Activated effector memory CD4-positive, alpha-beta T cell treated with Interleukin-2 at 50 U/mL for 16 hours (primary cell): Measurements from ENCODE around the gene ADAMTS14.
"Not testable (repeated sequence)": the region's sequence is repeated elsewhere in the genome, so short reads cannot be mapped to it uniquely, and the experiment has no call there.

Experiments used
- DNase-seq: peaks from one replicate; pipeline ENCODE4 v3.0.0-alpha.2; 2020

ADAMTS14 gene

GRCh38 chr10:70672165-70673042, at the start of gene ADAMTS14:
TSS of gene ADAMTS14 (plus strand) at chr10:70672506. CDS start at chr10:70672803, 297 bp downstream.
- no peak for DNase-seq

- no peak for DNase-seq
Measured at GRCh38 chr10:70622541-70622940, 49.8 kb upstream of the ADAMTS14 start.

- no peak for DNase-seq
Measured at GRCh38 chr10:70622981-70623844, 49.1 kb upstream of the ADAMTS14 start.

- DNase-seq: no peak
Measured at GRCh38 chr10:70626056-70626455, 46.2 kb upstream of the ADAMTS14 start.

- DNase-seq: no peak
Measured at GRCh38 chr10:70629338-70629737, 43.0 kb upstream of the ADAMTS14 start.

- DNase-seq: not testable (repeated sequence)
Measured at GRCh38 chr10:70631735-70632134, 40.6 kb upstream of the ADAMTS14 start.

GRCh38 chr10:70634011-70634410, 38.3 kb upstream of the ADAMTS14 start:
- DNase-seq: no peak

GRCh38 chr10:70634515-70634914, 37.8 kb upstream of the ADAMTS14 start:
- not testable (repeated sequence) for DNase-seq

- DNase-seq: not testable (repeated sequence)
Measured at GRCh38 chr10:70639640-70640383, 32.5 kb upstream of the ADAMTS14 start.

- DNase-seq: not testable (repeated sequence)
Measured at GRCh38 chr10:70643272-70643671, 29.0 kb upstream of the ADAMTS14 start.

- not testable (repeated sequence) for DNase-seq
Measured at GRCh38 chr10:70644959-70645358, 27.3 kb upstream of the ADAMTS14 start.

GRCh38 chr10:70647086-70647485, 25.2 kb upstream of the ADAMTS14 start:
- DNase-seq: no peak

- DNase-seq: no peak
Measured at GRCh38 chr10:70648427-70648826, 23.9 kb upstream of the ADAMTS14 start.

- no peak for DNase-seq
Measured at GRCh38 chr10:70649526-70649925, 22.8 kb upstream of the ADAMTS14 start.

- DNase-seq: no peak
Measured at GRCh38 chr10:70650104-70650503, 22.2 kb upstream of the ADAMTS14 start.

- no peak for DNase-seq
Measured at GRCh38 chr10:70650718-70651117, 21.6 kb upstream of the ADAMTS14 start.

- DNase-seq: no peak
Measured at GRCh38 chr10:70651661-70652060, 20.6 kb upstream of the ADAMTS14 start.

GRCh38 chr10:70652761-70653657, 19.3 kb upstream of the ADAMTS14 start:
- no peak for DNase-seq

- no peak for DNase-seq
Measured at GRCh38 chr10:70655316-70655715, 17.0 kb upstream of the ADAMTS14 start.

- DNase-seq: no peak
Measured at GRCh38 chr10:70656489-70656888, 15.8 kb upstream of the ADAMTS14 start.

- no peak for DNase-seq
Measured at GRCh38 chr10:70657041-70657440, 15.3 kb upstream of the ADAMTS14 start.
